Esophagus (tissue), 2 donors: ENCODE measurements around the gene TRIM9. TPM values are rescaled to one million over a fixed set of nuclear protein-coding genes. Genes with fewer than 3 reads are reported as not detected.

Experiments used
- H3K27ac ChIP-seq, 2 donors: one replicate each; pipeline ENCODE4 v1.5.1; 2013; ENCODE audit warnings: low read depth in 2 of 2, mild to moderate bottlenecking in 2 of 2, inconsistent platforms in 1 of 2, low read length in 1 of 2, moderate library complexity in 1 of 2
- H3K27me3 ChIP-seq, 2 donors: one replicate each; pipeline ENCODE4 v1.6.1; 2013; ENCODE audit warnings: low read length in 2 of 2, control low read depth in 1 of 2, mild to moderate bottlenecking in 1 of 2; ENCODE audit not compliant: insufficient read depth in 2 of 2, control insufficient read depth in 1 of 2
- H3K36me3 ChIP-seq, 2 donors: one replicate each; pipeline ENCODE4 v1.6.1; 2013; ENCODE audit warnings: low read length in 1 of 2; ENCODE audit not compliant: control insufficient read depth in 2 of 2, insufficient read depth in 2 of 2
- H3K4me1 ChIP-seq, 2 donors: one replicate each; pipeline ENCODE4 v1.6.1; 2013; ENCODE audit warnings: low read length in 1 of 2; ENCODE audit not compliant: control insufficient read depth in 2 of 2, insufficient read depth in 2 of 2
- H3K4me3 ChIP-seq, 2 donors: one replicate each; pipeline ENCODE4 v1.5.1; 2013; ENCODE audit warnings: low read length in 2 of 2, mild to moderate bottlenecking in 2 of 2, low read depth in 1 of 2, moderate library complexity in 1 of 2
- H3K9me3 ChIP-seq, 2 donors: one replicate each; pipeline ENCODE4 v1.6.1; 2013; ENCODE audit warnings: mild to moderate bottlenecking in 2 of 2, low read depth in 1 of 2, low read length in 1 of 2, moderate library complexity in 1 of 2; ENCODE audit not compliant: control insufficient read depth in 2 of 2, insufficient read depth in 1 of 2
- WGBS, 2 donors: extraction: QIAGEN DNeasy Blood & Tissue Kit; methylation state at CpG; one replicate each; pipeline ENCODE4 v1.1.7; 2013; 5-methylcytosine and 5-hydroxymethylcytosine counted together
- polyA plus RNA-seq, 2 donors: library from polyadenylated mRNA; stranded (reverse); fragments of 200-250 nt; gene quantifications; one replicate each; pipeline ENCODE4 v1.2.3, GENCODE V29; 2013
- donor health status: healthy with polysubstance abuse.
- donor health status: Bipolar disorder and iron deficiency.

TRIM9 gene
- under 1 TPM; 0.06 to 0.11 TPM for polyA plus RNA-seq

DNA sequence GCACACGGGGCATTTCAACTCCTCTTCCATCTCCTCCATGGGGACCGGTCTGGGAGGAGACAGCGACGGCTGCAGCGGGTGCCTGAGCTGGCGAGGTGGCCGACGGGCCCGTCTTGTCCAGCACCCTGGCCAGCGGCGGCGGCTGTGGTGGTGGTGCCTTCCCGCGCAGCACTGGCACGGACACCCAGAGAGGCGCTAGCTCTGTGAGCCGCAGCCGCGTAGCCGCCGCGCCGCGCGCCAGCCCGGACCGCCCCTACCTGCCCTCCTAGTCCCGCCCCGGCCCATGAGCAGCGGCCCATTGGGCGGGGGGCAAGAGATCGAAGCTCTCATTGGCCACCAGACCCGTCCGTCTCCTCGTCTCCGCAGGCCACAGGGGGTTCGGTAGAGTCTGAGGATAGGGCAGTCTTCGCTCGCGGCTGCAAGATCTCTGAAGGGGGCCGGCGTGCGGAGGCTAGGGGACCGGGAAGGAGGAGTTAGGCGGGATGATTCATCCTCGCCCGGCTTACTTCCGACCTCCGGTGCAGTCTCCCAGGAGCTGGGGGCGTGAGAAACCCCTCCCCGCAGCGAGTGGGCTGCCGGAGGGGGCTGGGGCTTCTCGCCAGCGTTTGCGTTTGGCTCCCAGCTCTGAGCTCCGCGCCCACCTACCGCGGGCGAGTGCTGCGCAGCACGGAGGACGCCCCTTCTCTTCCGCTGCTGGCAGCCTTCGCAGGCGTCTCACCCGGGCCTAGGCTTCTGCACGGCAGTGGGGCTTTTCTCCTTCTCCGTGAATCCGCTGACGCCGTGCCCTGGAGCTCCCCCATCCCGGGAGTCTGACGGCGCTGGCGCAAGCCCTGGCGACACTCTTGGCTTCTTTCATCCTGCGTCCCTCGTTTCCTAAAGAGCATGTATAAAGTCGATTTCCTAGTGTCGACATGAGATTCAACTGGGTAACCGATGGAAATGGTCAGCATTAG lies at the start of gene TRIM9:
Gene TRIM9, minus strand, starts transcription at position 205 of the 953 bp plus-strand sequence. Its CDS starts 166 bp downstream, at position 39.
- Histone ChIP-seq H3K9me3 (peaks cover 0 to 2% of the 10 kb centered on the region in 2 donors), H3K4me3 (peak within 1 kb of the TSS; percentile 67 to 81), H3K4me1 (peaks cover 7 to 10% of the 10 kb centered on the region in 2 donors), H3K27me3 (peaks cover 0 to 7% of the 10 kb centered on the region in 2 donors), H3K36me3 (no peaks in the 10 kb centered on the region), H3K27ac (peak within 1 kb of the TSS; percentile 0 to 42)
- WGBS, 2 donors, result 0 to 1% methylated on average over 83 of the region's 83 CpGs

DNA sequence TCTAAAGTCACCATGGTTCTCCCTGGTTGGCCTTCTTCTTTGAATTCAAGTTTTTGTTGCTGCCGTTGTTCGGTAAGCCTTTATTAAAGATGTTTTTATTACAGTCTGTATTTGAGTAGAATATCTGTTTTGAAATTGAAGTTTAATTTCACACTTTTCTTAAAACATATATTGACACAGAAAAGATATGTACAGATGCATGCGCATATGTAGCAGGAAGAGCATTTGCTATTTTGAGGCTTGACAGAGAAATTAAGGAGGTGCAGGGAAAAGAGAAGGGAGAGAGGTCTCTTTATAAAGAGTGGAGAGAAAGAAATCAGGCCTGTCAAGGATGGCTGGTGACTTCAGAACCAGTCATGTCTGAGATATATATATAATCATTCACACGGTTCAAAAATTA lies 46.0 kb upstream of the TRIM9 start:
- H3K36me3 ChIP-seq, result no peaks in the 10 kb centered on the region
- H3K4me3 ChIP-seq, result no peak overlapping the region
- 96% methylated on average over 4 of the region's 4 CpGs for WGBS, 2 donors
- H3K27ac ChIP-seq, result no peak overlapping the region
- H3K27me3 ChIP-seq, result no peaks in the 10 kb centered on the region
- H3K9me3 ChIP-seq, result no peaks in the 10 kb centered on the region
- no peaks in the 10 kb centered on the region for H3K4me1 ChIP-seq

DNA sequence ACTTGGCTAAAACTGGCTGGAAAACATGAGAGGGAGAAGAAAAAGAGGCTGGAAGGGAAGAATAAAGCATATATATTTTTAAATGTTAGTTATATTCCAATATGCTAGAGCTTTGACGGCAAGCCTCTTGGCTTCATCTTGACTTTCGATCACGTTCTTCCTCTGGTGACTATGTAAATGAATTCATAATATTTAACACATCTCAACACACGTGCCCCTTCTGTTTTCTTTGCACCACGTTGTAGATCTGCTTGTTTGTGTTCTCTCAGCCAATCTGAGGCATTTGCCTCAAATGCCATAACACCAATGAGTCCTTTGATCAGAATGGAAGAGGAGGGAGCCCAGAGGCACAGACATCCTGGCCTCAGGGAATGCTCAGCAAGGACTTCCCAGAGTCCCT lies 45.4 kb upstream of the TRIM9 start:
- Histone ChIP-seq H3K27me3 (no peaks in the 10 kb centered on the region), H3K4me3 (no peak overlapping the region), H3K36me3 (no peaks in the 10 kb centered on the region), H3K9me3 (no peaks in the 10 kb centered on the region), H3K4me1 (no peaks in the 10 kb centered on the region), H3K27ac (no peak overlapping the region)
- 68 to 72% methylated on average over 5 of the region's 5 CpGs for WGBS, 2 donors

DNA sequence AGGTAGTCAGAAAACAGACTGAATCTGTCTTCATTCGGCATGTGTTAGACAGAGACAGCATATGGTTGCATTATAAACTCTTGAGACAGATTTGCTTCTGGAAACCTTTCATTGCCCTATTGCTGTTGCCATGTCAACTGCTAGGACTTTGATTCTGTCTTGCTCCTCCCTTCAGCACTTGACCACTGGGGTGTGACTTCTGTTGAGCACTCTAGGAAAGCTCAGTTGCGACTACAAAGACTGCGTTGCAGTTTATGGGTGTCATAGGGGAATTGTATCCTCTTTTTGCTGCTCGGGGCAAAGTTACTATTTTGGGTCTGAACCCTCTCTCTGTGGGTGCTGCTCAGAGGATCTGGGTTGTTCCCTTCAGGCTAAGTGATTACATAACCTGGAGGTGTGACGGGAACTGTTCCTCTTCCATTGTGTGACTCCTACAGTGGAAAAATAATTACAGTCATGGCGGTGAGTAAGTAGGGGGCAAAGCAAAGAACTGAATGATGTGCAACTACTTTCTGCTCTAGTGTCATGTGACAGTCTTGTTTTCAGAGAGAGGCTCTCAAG lies 44.3 kb upstream of the TRIM9 start:
- no peaks in the 10 kb centered on the region for H3K4me1 ChIP-seq
- no peaks in the 10 kb centered on the region for H3K36me3 ChIP-seq
- WGBS, 2 donors, result 67 to 72% methylated on average over 6 of the region's 6 CpGs
- H3K9me3 ChIP-seq, result no peaks in the 10 kb centered on the region
- H3K4me3 ChIP-seq, result no peak overlapping the region
- no peaks in the 10 kb centered on the region for H3K27me3 ChIP-seq
- H3K27ac ChIP-seq, result peak overlapping the region in 1 of 2 donors; percentile 4

DNA sequence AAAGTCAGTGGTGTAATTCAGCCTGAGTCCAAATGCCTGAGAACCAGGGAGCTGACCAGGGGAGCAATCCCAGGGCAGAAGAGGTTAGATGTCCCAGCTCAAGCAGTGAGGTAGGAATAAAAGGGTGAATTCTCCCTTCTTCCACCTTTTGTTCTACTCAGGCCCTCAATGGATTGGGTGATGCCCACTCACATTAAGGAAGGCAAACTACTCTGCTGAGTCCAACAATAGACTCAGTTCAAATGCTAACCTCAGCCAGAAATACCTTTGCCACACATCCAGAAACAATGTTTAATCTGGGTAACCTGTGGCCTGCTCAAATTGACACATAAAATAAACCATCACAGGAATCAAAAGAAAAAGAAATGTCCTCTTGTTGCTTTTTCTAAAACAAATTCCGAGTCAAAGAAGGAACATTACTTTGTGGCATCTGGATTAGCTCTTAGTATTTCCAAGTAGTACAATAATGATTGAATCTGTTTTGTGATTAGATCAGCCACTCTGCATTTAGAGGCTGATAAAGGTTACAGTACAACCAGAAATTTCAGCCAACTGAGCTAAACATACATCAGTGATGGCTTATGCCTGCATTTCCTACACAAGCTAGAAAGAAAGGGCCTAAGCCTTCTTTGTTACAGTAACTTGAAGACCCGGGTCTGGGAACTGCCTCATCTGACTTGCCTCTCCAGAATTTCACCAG lies 43.6 kb upstream of the TRIM9 start:
- Histone ChIP-seq H3K27ac (no peak overlapping the region), H3K27me3 (no peaks in the 10 kb centered on the region)
- 35 to 49% methylated on average over 2 of the region's 2 CpGs for WGBS, 2 donors

DNA sequence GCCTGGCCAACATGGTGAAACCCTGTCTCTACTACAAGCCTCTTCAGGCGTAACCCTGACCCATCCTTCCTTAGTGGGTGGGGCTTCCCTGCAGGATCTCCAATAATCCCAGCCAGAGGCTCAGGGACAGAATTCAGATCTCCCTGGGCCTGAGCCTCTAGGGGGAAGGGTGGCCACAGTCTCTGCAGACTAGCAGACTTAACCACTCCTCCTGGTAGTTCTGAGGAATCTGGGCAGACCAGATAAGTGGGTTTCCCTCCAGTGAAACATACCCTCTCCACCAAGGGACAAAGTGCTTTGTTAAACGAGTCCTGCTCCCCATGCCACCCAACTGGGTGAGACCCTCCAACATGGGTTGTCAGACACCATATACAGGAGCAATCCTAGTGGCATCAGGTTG lies 36.6 kb upstream of the TRIM9 start:
- Histone ChIP-seq H3K9me3 (no peaks in the 10 kb centered on the region), H3K4me3 (no peak overlapping the region), H3K27ac (no peak overlapping the region), H3K36me3 (no peaks in the 10 kb centered on the region), H3K4me1 (no peaks in the 10 kb centered on the region), H3K27me3 (no peaks in the 10 kb centered on the region)
- WGBS, 2 donors, result 69 to 76% methylated on average over 2 of the region's 2 CpGs

More for the DNA sequence above, 43.6 kb upstream of the TRIM9 start:
- Histone ChIP-seq H3K4me1 (no peaks in the 10 kb centered on the region), H3K9me3 (no peaks in the 10 kb centered on the region), H3K4me3 (no peak overlapping the region), H3K36me3 (no peaks in the 10 kb centered on the region)

DNA sequence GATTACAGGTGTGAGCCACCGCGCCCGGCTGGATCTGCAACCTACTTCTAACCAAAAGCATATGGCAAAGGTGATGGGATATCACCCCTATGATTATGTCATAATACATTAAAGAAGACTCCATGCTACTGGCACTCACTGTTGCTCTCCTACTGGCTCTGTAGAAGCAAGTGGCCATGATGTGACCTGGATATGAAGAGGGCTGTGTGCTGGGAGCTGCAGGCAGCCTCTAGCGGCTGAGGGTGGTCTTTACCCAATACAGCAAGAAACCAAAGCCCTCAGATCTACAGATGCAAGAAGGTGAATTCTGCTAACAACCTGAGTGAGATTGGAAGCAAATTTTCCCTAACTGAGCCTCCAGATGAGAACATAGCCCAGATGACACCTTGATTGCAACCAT lies 34.2 kb upstream of the TRIM9 start:
- Histone ChIP-seq H3K4me3 (no peak overlapping the region), H3K27me3 (no peaks in the 10 kb centered on the region), H3K4me1 (no peaks in the 10 kb centered on the region), H3K27ac (no peak overlapping the region), H3K9me3 (no peaks in the 10 kb centered on the region), H3K36me3 (no peaks in the 10 kb centered on the region)
- 87 to 90% methylated on average over 4 of the region's 4 CpGs for WGBS, 2 donors

DNA sequence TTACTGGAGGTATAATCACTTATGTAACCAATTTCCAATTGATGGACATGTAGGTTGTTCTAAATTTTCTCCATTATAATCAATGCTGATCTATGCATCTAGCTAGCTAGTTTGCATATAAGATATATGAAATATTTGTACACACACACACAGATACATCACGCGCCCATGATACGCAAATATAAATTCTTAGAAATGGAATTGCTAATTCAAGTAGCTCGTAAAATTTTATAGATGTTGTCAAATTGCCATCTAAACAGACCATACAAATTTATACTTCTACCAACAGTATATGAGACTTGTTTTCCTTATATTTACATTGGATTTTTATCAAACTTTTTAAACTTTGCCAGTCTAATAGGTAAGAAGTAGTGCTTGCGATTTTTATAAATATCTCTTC lies 29.1 kb upstream of the TRIM9 start:
- H3K36me3 ChIP-seq, result no peaks in the 10 kb centered on the region
- no peaks in the 10 kb centered on the region for H3K9me3 ChIP-seq
- 95 to 96% methylated on average over 5 of the region's 5 CpGs for WGBS, 2 donors
- H3K27me3 ChIP-seq, result no peaks in the 10 kb centered on the region
- no peak overlapping the region for H3K4me3 ChIP-seq
- no peak overlapping the region for H3K27ac ChIP-seq
- no peaks in the 10 kb centered on the region for H3K4me1 ChIP-seq

DNA sequence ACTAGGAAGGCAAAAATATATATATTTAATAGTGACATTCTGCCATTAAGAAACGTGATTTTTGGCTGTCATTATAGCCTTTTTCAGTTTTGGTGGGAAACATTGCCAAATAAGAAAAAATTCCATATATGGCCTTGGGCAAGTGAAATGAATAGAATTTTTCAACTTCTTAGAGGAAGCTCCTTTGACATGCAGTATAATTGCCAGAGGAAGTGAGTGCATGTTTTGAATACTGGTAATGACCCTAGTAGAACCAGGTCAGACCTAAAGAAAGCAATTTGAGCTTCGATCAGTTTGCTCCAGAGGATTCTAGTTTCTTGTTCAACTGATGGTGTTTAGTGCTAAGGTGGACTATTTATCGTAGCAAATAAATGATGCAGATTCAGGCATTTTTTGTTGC lies 26.2 kb upstream of the TRIM9 start:
- WGBS, 2 donors, result 48 to 57% methylated on average over 3 of the region's 3 CpGs
- H3K27ac ChIP-seq, result no peak overlapping the region
- no peaks in the 10 kb centered on the region for H3K4me1 ChIP-seq
- H3K36me3 ChIP-seq, result no peaks in the 10 kb centered on the region
- no peaks in the 10 kb centered on the region for H3K27me3 ChIP-seq
- no peak overlapping the region for H3K4me3 ChIP-seq
- no peaks in the 10 kb centered on the region for H3K9me3 ChIP-seq
